Retinal pigment epithelial cell (primary cell): ENCODE measurements around the gene PIP5KL1.

Experiments used
- DNase-seq: peaks from one replicate; pipeline ENCODE4 v3.0.0-alpha.2; 2010; ENCODE audit warnings: low read depth
- H3K4me3 ChIP-seq: 2 replicates; pipeline ENCODE4 v1.5.1; 2011; ENCODE audit warnings: mild to moderate bottlenecking, low read length, control low read depth, moderate library complexity
- TF ChIP-seq, protein P1 (sequence below): conservative IDR thresholded peaks from 2 replicates; pipeline ENCODE4 v1.5.1; 2011; ENCODE audit warnings: low read depth, low read length, control low read depth, inconsistent platforms

The PIP5KL1 gene

DNA sequence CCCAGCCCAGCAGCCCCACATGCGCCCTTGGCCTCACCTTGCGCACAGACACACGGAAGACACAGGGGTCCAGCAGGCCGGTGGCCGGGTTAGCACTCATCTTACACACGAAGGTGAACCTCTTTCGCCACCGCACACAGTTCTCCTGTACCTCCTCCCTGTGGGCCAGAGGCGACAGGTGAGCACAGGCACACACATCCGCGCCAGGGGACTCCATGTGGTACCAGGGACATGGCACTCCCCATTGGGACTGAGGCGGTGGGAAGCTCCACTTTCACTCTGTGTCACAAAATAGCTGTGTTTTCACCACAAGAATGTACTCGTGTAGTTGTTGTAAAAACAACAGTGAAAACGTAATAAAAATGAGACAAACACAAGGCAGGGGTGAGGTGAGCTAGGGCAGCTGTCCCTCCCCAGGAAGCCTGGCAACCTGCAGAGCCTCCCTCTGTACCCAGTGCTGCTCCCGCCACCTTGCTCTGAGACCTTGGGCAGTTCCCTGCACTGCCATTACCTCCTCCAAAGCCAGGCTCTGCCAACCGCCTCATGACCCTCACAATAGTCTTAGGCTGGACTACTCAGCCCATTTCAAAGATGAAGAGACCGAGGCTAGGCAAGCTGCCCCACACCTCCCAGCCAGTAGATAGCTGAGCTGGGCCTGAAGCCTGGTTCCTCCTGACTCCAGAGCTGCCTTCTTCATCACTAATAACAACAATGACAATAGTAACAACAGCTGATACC, 23.4 kb upstream of the PIP5KL1 start:
- no peak for DNase-seq
- no peak overlapping the region for H3K4me3 ChIP-seq
- TF ChIP-seq, protein P1, sequence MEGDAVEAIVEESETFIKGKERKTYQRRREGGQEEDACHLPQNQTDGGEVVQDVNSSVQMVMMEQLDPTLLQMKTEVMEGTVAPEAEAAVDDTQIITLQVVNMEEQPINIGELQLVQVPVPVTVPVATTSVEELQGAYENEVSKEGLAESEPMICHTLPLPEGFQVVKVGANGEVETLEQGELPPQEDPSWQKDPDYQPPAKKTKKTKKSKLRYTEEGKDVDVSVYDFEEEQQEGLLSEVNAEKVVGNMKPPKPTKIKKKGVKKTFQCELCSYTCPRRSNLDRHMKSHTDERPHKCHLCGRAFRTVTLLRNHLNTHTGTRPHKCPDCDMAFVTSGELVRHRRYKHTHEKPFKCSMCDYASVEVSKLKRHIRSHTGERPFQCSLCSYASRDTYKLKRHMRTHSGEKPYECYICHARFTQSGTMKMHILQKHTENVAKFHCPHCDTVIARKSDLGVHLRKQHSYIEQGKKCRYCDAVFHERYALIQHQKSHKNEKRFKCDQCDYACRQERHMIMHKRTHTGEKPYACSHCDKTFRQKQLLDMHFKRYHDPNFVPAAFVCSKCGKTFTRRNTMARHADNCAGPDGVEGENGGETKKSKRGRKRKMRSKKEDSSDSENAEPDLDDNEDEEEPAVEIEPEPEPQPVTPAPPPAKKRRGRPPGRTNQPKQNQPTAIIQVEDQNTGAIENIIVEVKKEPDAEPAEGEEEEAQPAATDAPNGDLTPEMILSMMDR: no peak

DNA sequence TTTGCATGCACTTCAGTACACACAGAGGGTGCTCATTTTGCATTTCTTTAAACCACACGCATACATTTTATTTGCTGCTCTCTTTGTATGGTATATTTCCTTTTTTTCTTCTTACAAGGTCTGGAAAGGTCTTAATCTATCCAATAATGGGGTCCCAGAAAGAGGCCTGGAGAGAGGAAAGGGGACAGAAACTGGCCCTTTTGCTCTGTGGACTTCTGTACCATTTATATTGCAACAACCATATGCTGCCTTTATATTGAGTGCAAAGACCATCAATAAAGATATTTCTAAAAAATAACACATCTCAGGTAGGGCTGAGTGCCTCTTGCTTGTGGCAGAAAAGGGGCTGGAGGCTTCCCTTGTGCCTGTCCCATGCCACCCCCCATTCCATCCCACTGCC, 22.6 kb upstream of the PIP5KL1 start:
- H3K4me3 ChIP-seq: no peak overlapping the region
- TF ChIP-seq, protein P1: no peak
- no peak for DNase-seq

DNA sequence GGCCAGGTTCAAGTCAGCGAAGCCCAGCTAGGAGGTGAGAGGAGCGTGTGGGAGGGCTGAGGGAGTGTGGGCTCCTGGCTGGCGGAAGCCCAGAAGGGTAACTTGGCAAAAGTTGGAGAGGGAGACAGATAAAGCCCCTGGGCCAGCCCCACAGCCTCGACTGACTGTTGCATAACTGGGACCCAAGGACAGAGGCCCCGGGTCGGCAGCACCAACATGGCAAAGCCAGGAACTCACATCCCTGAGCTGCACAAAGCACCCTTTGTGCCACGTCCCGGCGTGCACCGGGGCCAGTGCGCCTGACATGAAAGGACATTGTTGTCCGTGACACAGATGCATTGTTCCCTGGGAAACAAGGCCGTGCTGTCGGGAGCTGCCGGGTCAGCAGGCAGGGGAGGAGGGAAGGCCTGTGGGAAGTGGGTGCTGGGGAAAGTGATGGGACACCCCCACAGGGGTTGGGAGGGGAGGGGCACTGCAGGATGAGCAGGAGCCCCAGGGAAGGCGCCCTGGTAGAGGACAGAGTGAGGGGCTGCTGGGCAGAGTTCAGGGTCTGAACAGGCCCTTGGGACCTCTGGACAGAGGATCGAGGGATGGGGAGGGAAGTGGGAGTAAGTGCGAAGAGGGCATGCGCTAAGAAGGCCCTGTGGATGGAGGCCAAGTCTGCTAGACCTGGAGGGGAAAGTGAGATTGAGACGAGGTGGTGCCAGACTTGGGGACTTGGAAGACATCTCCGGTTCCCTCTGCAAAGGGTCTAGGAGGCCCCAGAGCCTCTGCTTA, 20.1 kb upstream of the PIP5KL1 start:
- no peak overlapping the region for H3K4me3 ChIP-seq
- DNase-seq: no peak
- TF ChIP-seq, protein P1: no peak

DNA sequence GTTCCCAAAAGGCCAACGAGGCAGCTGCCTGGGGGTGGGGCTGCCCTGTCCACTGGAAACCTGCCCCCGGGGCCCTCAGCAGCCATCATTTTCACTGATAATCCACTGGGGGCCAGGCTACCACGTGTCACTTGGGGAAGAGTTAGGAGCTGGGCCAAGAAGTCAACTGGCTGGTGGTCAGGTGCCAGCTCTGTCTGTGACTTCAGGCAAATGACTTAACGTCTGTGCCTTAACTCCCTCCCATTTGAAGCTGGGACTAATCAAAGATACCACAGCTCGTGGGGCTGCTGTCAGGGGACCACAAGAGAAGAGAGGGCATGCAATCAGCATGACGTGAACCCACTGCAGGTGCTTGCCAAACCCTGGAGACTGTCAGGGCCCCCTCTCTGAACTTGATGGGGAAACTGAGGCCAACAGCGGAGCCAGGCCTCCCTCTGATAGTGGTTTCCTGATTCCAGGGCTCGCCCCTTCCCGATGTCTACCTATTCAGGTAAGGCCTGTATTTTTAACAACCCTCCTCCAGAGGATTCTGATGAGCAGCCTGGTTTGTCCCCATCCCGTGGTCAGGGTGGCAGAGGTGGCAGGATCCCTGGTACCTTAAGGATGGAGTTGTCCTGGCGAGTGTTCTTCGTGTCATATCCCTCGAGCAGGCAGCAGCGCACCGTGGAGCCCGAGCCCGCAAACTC, 19.4 kb upstream of the PIP5KL1 start:
- DNase-seq: no peak
- TF ChIP-seq, protein P1: no peak
- H3K4me3 ChIP-seq: no peak overlapping the region

DNA sequence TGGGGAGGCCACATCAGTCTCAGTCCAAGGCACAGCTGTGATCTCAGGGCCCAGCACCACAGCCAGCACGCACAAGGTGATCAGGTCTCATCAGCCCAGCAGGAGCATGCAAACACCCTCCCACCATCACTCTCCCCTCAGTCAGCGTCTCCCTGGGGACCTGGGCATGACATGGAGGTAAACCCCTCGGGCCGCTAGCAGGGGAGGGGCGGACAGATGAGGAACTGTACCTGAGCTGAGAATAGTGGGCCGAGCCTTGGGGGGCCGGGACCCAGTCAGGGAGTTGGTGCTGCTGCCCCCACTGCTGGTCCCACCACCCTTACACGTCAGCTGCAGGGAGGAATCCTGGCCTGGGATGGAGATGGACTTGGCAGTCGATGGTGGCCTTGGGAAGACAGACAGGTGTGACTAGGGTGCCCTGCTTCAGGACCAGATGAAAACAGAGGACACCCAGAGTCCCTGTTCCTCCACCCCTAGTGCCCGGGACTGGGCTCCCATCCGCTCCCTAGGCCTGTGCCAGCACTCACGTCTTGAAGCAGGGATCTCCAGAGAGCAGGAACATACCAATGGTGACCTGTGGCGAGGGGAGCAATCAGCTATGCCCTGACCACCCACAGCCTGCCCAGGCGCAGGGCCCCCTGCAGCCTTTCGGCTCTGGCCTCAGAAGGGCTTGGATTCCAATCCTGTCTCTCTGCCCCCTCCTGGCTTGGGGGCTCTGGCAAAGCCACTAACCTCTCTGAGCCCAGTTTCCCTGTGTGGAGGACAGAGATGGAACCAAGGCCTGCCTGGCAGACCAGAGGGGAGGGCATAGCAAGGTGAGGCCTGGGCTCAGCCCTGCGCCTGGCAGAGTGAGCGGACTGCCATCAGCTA, 17.5 kb upstream of the PIP5KL1 start:
- no peak overlapping the region for H3K4me3 ChIP-seq
- TF ChIP-seq, protein P1: no peak
- no peak for DNase-seq

DNA sequence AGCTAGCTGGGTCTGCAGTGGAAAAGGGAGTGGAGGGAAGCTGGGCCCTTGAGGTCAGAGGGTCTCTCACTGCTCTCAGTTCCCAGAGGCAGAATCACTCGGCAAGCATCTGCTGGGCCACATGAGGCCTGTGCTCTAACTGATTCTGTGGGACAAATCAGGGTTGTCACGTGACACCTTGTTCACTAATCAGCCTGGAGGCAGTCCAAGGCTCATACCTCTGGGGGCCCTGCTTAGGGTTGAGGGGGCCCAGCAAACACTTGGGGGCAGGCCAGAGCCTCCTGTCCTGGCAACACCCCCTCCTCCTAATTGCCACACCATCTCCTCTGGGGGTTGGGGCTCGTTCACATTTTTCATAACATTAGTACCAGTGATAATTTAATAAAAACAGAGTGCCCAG, 16.2 kb upstream of the PIP5KL1 start:
- TF ChIP-seq, protein P1: no peak
- no peak for DNase-seq

More for the DNA sequence above, 16.2 kb upstream of the PIP5KL1 start:
- H3K4me3 ChIP-seq: no peak overlapping the region
